Measurements from ENCODE around the gene DMRTB1. TPM values are rescaled to one million over a fixed set of nuclear protein-coding genes. Genes with fewer than 3 reads are reported as not detected.

The DMRTB1 gene
- total and polyA plus RNA-seq, 2 of the 8 experiments (the other 6 are each of a cell fraction or from before 2014, with no cell fraction given), result 0.06 to 0.35 TPM

DNA sequence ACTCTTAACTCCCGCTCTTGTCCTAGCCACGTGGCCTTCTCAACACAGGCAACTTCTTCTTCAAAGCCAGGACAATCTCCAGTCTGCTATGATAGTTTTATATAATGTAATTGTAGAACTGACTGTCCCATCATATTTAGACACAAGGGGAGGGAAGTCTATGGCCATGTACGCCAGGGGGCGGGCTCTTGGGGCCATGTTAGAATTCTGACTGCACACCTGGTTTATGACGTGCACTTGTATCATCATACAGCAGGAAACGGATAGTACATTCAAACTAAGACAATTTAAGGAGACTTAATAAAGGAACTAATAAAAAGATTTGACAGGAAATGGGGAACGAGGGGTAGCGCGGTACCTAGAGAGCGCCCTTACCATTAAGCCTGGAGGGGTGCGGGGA, 21.5 kb downstream of the DMRTB1 start:
- POLR2A ChIA-PET (ENCODE audit: partially characterized antibody), result no interaction called here
- H3K27me3 ChIP-seq (replicated peaks in 1 of 4; ENCODE audit: control insufficient read depth in 3 of 4, extremely low read depth in 1 of 4, insufficient read depth in 3 of 4, low read length in 3 of 4), result 0 out of 7 replicates have a peak, but pooled peaks cover 0 to under 1% (median under 1%) of the 10 kb centered on the region in 4 experiments
- no peak for FAIRE-seq
- H4K20me1 ChIP-seq (replicated peaks in 1 of 2; ENCODE audit: control insufficient read depth in 1 of 2, insufficient read depth in 2 of 2, low read length in 2 of 2), result no peaks in the 10 kb centered on the region
- no peak overlapping the region for H3K14ac ChIP-seq (ENCODE audit: insufficient read length)
- no peak overlapping the region for H3K4ac ChIP-seq (replicated peaks; ENCODE audit: insufficient read length, low read depth, low read length)
- H2BK20ac ChIP-seq (ENCODE audit: low read length), result peak overlapping the region; percentile 48; the same call in 1 of the 2 replicates
- H3K4me2 ChIP-seq (ENCODE audit: insufficient read depth in 1 of 2, low read depth in 2 of 2, low read length in 2 of 2), result no peak overlapping the region
- no peak overlapping the region for H2BK120ac ChIP-seq (replicated peaks; ENCODE audit: low read depth, low read length)
- WGBS, 2 experiments (ENCODE audit: extremely low coverage in 1 of 2, insufficient coverage in 1 of 2, insufficient read length in 1 of 2, insufficient replicate concordance in 2 of 2, low coverage in 1 of 2, low lambda C conversion rate in 2 of 2, missing lambda C conversion rate in 1 of 2), result 90% methylated on average over 11 of the region's 11 CpGs; no CpG with 5 or more reads in 1 of the 2 experiments
- CTCF ChIA-PET (ENCODE audit: partially characterized antibody), result interaction anchor here (1.3 to 6.6 kb wide), 4 partner anchors 9 to 113 kb away, joined by 4 to 95 read pairs (median 6); no protein-coding TSS in a partner anchor
- H3K23me2 ChIP-seq (ENCODE audit: low read depth, low read length), result no peaks in the 10 kb centered on the region
- no peaks in the 10 kb centered on the region for H3K9me3 ChIP-seq (ENCODE audit: insufficient read depth in 2 of 2, low read depth in 1 of 2, low read length in 1 of 2)
- H3K79me2 ChIP-seq (ENCODE audit: control insufficient read depth in 1 of 2, insufficient read depth in 2 of 2, low read length in 2 of 2), result no peaks in the 10 kb centered on the region; a peak in 1 of 4 replicates
- H2BK12ac ChIP-seq (ENCODE audit: low read depth, low read length), result no peak overlapping the region
- TF ChIP-seq SP2 (IDR thresholded peaks at IDR 0.05; ENCODE audit: low read length) (no peak), TEAD4 (IDR thresholded peaks at IDR 0.05; ENCODE audit: low read depth, low read length) (no peak), SIN3A (conservative IDR thresholded peaks at IDR 0.05 in 1 of 2, IDR thresholded peaks at IDR 0.05 in 1 of 2; ENCODE audit: low read depth in 1 of 2, low read length in 2 of 2) (no peak), CHD1 (IDR thresholded peaks at IDR 0.05; ENCODE audit: low read depth, low read length) (no peak)
- TF ChIP-seq, protein P1, sequence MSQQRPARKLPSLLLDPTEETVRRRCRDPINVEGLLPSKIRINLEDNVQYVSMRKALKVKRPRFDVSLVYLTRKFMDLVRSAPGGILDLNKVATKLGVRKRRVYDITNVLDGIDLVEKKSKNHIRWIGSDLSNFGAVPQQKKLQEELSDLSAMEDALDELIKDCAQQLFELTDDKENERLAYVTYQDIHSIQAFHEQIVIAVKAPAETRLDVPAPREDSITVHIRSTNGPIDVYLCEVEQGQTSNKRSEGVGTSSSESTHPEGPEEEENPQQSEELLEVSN (IDR thresholded peaks at IDR 0.05), result no peak
- no peak overlapping the region for H4K8ac ChIP-seq (ENCODE audit: extremely low read depth, insufficient read depth, low read length)
- no peak overlapping the region for H2BK15ac ChIP-seq (ENCODE audit: low read length)
- no peak overlapping the region for H3K9ac ChIP-seq (replicated peaks in 1 of 4; ENCODE audit: extremely low read depth in 1 of 4, low read depth in 3 of 4, low read length in 3 of 4)
- H3K27ac ChIP-seq (ENCODE audit: low read depth, low read length), result no peak overlapping the region
- H4K5ac ChIP-seq (ENCODE audit: insufficient read length, low read depth, low read length), result no peak overlapping the region
- H3K23ac ChIP-seq (ENCODE audit: insufficient read length), result no peak overlapping the region
- no peak overlapping the region for H4K91ac ChIP-seq (replicated peaks; ENCODE audit: insufficient read length, low read length)
- H3K56ac ChIP-seq (replicated peaks; ENCODE audit: insufficient read length, low read depth, low read length), result no peak overlapping the region
- no peaks in the 10 kb centered on the region for H3K79me1 ChIP-seq (ENCODE audit: low read depth, low read length)
- no peak overlapping the region for H3K4me3 ChIP-seq (ENCODE audit: extremely low read depth in 1 of 4, insufficient read depth in 2 of 4, low read depth in 3 of 4, low read length in 4 of 4)
- no peak overlapping the region for H2AFZ ChIP-seq (ENCODE audit: low read length)
- H2AK5ac ChIP-seq (ENCODE audit: low read depth, low read length), result no peak overlapping the region
- H3K18ac ChIP-seq (ENCODE audit: extremely low read depth, low read length), result no peak overlapping the region
- no peak overlapping the region for H2BK5ac ChIP-seq (ENCODE audit: low read depth, low read length)
- no peak for DNase-seq (ENCODE audit: low read depth in 1 of 2, low spot score in 2 of 2)
- H3K36me3 ChIP-seq (ENCODE audit: control insufficient read depth in 2 of 4, insufficient read depth in 4 of 4, low read length in 3 of 4), result no peaks in the 10 kb centered on the region
- peaks cover 0 to 6% (median under 1%) of the 10 kb centered on the region in 4 experiments; a peak in 5 of 7 replicates for H3K4me1 ChIP-seq (replicated peaks in 1 of 4; ENCODE audit: control insufficient read depth in 3 of 4, insufficient read depth in 4 of 4, low read length in 3 of 4)
